SH-SY5Y (cell line): Measurements from ENCODE around the gene RAB29.

Experiments used
- GATA2 ChIP-seq: IDR thresholded peaks from 2 replicates; pipeline ENCODE4 v1.6.1; 2011; ENCODE audit warnings: mild to moderate bottlenecking, low read depth, low read length
- GATA3 ChIP-seq: IDR thresholded peaks from 2 replicates; pipeline ENCODE4 v1.6.1; 2011; ENCODE audit warnings: low read depth, mild to moderate bottlenecking, low read length, moderate library complexity

- TF ChIP-seq GATA3: no peak
- no peak for TF ChIP-seq GATA2
Observed at GRCh38 chr1:205794011-205794730, 18.9 kb upstream of the RAB29 start.
